ENCODE measurements around the gene ZNF443. TPM values are rescaled to one million over a fixed set of nuclear protein-coding genes. Genes with fewer than 3 reads are reported as not detected.
"Not testable (repeated sequence)": the region's sequence is repeated elsewhere in the genome, so short reads cannot be mapped to it uniquely, and the experiment has no call there.

Gene ZNF443
- total and polyA plus RNA-seq, 7 donors = 0.79 to 2.3 (median 1.2) TPM

GRCh38 chr19:12386365-12386764, 54.5 kb downstream of the ZNF443 start:
- H3K9me3 ChIP-seq; intact Hi-C loops (cut with DNase I); H3K4me3 ChIP-seq; DNase-seq; H3K4me1 ChIP-seq; H3K27ac ChIP-seq; H3K27me3 ChIP-seq (ENCODE audit: insufficient read depth in 3 of 3, low read length in 2 of 3); ATAC-seq: not testable (repeated sequence)
- peaks cover 0 to 44% of the 10 kb centered on the region in 2 donors for H3K36me3 ChIP-seq (ENCODE audit: insufficient read depth in 1 of 2, low read depth in 1 of 2)
- 80 to 86% (median 81%) methylated on average over 1 of the region's 2 CpGs for WGBS, 3 donors

- Histone ChIP-seq H3K36me3 (ENCODE audit: insufficient read depth in 1 of 2, low read depth in 1 of 2) (peaks cover 0 to 42% of the 10 kb centered on the region in 2 donors), H3K27me3 (ENCODE audit: insufficient read depth in 3 of 3, low read length in 2 of 3) (no peaks in the 10 kb centered on the region), H3K4me3 (no peak overlapping the region), H3K4me1 (no peaks in the 10 kb centered on the region), H3K27ac (no peak overlapping the region), H3K9me3 (peaks cover 23% of the 10 kb centered on the region)
- DNase-seq (no peak), ATAC-seq (no peak)
- no peak for TF ChIP-seq CTCF (IDR thresholded peaks at IDR 0.05)
- WGBS, 3 donors = 48 to 93% (median 88%) methylated on average over 2 of the region's 2 CpGs
- intact Hi-C loops (cut with DNase I) = no loop called here
Observed at GRCh38 chr19:12380444-12380737, 60.4 kb downstream of the ZNF443 start.

- Histone ChIP-seq H3K4me1 (no peaks in the 10 kb centered on the region), H3K36me3 (ENCODE audit: insufficient read depth in 1 of 2, low read depth in 1 of 2) (peaks cover 0 to 42% of the 10 kb centered on the region in 2 donors), H3K27me3 (ENCODE audit: insufficient read depth in 3 of 3, low read length in 2 of 3) (no peaks in the 10 kb centered on the region), H3K9me3 (peaks cover 23% of the 10 kb centered on the region), H3K4me3 (no peak overlapping the region), H3K27ac (no peak overlapping the region)
- 86 to 90% (median 87%) methylated on average over 5 of the region's 5 CpGs for WGBS, 3 donors
- no peak for TF ChIP-seq CTCF (IDR thresholded peaks at IDR 0.05)
- DNase-seq = no peak
- no peak for ATAC-seq
- intact Hi-C loops (cut with DNase I) = no loop called here
Observed at GRCh38 chr19:12379732-12380443, 60.9 kb downstream of the ZNF443 start.

Other genes with a start within 250 kb of the ZNF443 start
- 1 to 10 TPM; 2.9 to 8.3 (median 6.0) TPM for gene ZNF44, start 146.1 kb downstream of the ZNF443 start, total RNA-seq
- gene ZNF44, start 146.1 kb downstream of the ZNF443 start, polyA plus RNA-seq = 1 to 10 TPM; 2.6 to 8.5 (median 5.5) TPM
- 1 to 10 TPM in 3 of 4 donors, under 1 TPM in 1; 0.84 to 2.5 (median 1.7) TPM for gene ZNF563, start 107.4 kb downstream of the ZNF443 start, total RNA-seq
- 1 to 10 TPM in 2 of 3 donors, under 1 TPM in 1; 0.90 to 7.6 (median 1.2) TPM for gene ZNF563, start 107.4 kb downstream of the ZNF443 start, polyA plus RNA-seq
- 1 to 10 TPM in 3 of 4 donors, under 1 TPM in 1; 0.66 to 2.2 (median 1.3) TPM for gene ZNF442, start 75.3 kb downstream of the ZNF443 start, total RNA-seq
- under 1 TPM; 0.13 to 0.56 (median 0.27) TPM for gene ZNF442, start 75.3 kb downstream of the ZNF443 start, polyA plus RNA-seq
- gene ZNF799, start 39.8 kb downstream of the ZNF443 start, total RNA-seq = 1 to 10 TPM; 1.9 TPM
- 1 to 10 TPM; 1.7 to 3.4 (median 2.3) TPM for gene ZNF799, start 39.8 kb downstream of the ZNF443 start, polyA plus RNA-seq
- 1 to 10 TPM in 3 of 4 donors, not detected in 1; 1.3 to 1.8 (median 1.7) TPM for gene ZNF709, start 43.8 kb upstream of the ZNF443 start, total RNA-seq
- gene ZNF709, start 43.8 kb upstream of the ZNF443 start, polyA plus RNA-seq = under 1 TPM; 0.58 to 0.91 (median 0.68) TPM
- 1 to 10 TPM; 3.5 to 6.2 (median 5.4) TPM for gene ZNF564, start 110.5 kb upstream of the ZNF443 start, total RNA-seq
- gene ZNF564, start 110.5 kb upstream of the ZNF443 start, polyA plus RNA-seq = 1 to 10 TPM; 3.2 to 6.0 (median 4.6) TPM
- 1 to 10 TPM; 1.6 to 4.9 (median 2.9) TPM for gene ZNF490, start 169.8 kb upstream of the ZNF443 start, total RNA-seq
- 1 to 10 TPM in 1 of 3 donors, under 1 TPM in 2; 0.17 to 1.8 (median 0.27) TPM for gene ZNF490, start 169.8 kb upstream of the ZNF443 start, polyA plus RNA-seq
- gene ZNF791, start 169.9 kb upstream of the ZNF443 start, total RNA-seq = 10 to 100 TPM in 2 of 4 donors, 1 to 10 TPM in 2; 8.7 to 18.9 (median 10.9) TPM
- gene ZNF791, start 169.9 kb upstream of the ZNF443 start, polyA plus RNA-seq = 1 to 10 TPM; 4.1 to 8.8 (median 4.3) TPM
- 10 to 100 TPM; 14.6 to 20.5 (median 16.2) TPM for gene MAN2B1, start 225.7 kb upstream of the ZNF443 start, total RNA-seq
- 10 to 100 TPM in 2 of 3 donors, 1 to 10 TPM in 1; 9.6 to 17.8 (median 14.1) TPM for gene MAN2B1, start 225.7 kb upstream of the ZNF443 start, polyA plus RNA-seq
- 1 to 10 TPM; 1.8 to 5.8 (median 3.7) TPM for gene WDR83, start 225.8 kb upstream of the ZNF443 start, total RNA-seq
- 1 to 10 TPM; 3.8 to 9.1 (median 5.8) TPM for gene WDR83, start 225.8 kb upstream of the ZNF443 start, polyA plus RNA-seq
- 10 to 100 TPM; 75.6 to 86.7 (median 82.9) TPM for gene DHPS, start 240.9 kb upstream of the ZNF443 start, total RNA-seq
- gene DHPS, start 240.9 kb upstream of the ZNF443 start, polyA plus RNA-seq = 10 to 100 TPM; 70.0 to 84.2 (median 83.8) TPM
- gene GNG14, start 247.0 kb upstream of the ZNF443 start, total RNA-seq = not detected
- gene GNG14, start 247.0 kb upstream of the ZNF443 start, polyA plus RNA-seq = not detected

Measured in psoas muscle (tissue), 8 donors.